ENCODE results near the gene KCTD7.

DNA sequence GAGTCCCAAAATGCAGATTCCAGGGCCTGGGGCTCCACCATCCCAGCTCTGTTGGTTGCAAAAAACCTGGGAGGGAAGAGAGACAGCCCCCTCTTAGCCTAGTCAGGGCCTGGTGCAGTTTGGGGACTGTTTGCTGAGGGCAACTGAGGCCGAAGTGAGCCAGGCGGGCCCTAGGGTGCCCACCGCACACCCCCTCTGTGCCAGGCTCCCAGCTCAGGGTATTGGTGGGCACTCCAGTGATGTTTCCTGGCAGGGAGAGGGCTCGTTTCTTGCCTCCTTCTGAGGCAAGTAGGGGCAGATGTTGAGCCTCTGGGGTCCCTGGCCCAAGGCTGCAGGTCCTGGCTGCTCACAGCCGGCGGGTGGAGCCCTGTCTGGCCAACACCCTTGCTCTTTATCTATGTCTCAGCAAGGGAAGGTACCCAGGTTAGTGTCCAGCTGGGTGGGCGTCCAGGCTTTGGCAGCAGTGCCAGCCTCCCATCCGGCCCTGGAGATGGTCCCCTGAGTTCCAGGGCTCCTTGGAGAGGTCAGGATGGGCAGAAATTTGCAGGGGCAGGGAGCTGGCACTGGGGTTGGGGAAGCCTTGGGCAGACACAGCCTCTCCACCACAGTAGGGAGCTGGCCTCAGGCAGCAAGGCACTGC is 37.8 kb downstream of the KCTD7 start:
- TF ChIP-seq, protein P1, sequence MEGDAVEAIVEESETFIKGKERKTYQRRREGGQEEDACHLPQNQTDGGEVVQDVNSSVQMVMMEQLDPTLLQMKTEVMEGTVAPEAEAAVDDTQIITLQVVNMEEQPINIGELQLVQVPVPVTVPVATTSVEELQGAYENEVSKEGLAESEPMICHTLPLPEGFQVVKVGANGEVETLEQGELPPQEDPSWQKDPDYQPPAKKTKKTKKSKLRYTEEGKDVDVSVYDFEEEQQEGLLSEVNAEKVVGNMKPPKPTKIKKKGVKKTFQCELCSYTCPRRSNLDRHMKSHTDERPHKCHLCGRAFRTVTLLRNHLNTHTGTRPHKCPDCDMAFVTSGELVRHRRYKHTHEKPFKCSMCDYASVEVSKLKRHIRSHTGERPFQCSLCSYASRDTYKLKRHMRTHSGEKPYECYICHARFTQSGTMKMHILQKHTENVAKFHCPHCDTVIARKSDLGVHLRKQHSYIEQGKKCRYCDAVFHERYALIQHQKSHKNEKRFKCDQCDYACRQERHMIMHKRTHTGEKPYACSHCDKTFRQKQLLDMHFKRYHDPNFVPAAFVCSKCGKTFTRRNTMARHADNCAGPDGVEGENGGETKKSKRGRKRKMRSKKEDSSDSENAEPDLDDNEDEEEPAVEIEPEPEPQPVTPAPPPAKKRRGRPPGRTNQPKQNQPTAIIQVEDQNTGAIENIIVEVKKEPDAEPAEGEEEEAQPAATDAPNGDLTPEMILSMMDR (IDR thresholded peaks at IDR 0.05): no peak
- TF ChIP-seq POLR2A (IDR thresholded peaks at IDR 0.05) (no peak), POLR2AphosphoS5 (IDR thresholded peaks at IDR 0.05) (no peak)

All from gastroesophageal sphincter (tissue), 3 donors.